ENCODE measurements around the gene GRM2.

- TF ChIP-seq CTCF (IDR thresholded peaks at IDR 0.05) (no peak), POLR2A (IDR thresholded peaks at IDR 0.05) (no peak)
Measured at GRCh38 chr3:51729042-51729633, 22.3 kb downstream of the GRM2 start.

All from prostate gland (tissue), 2 donors.